Measurements from ENCODE around the gene CD300C. TPM values are rescaled to one million over a fixed set of nuclear protein-coding genes. Genes with fewer than 3 reads are reported as not detected.

Gene CD300C
- total RNA-seq, 1 donor from 2014 or later = not detected

- DNase-seq (ENCODE audit: low read depth, low spot score) = no peak
- peaks cover 8% of the 10 kb centered on the region for H3K9me3 Mint-ChIP-seq
- no peak overlapping the region for H3K4me3 Mint-ChIP-seq
- peaks cover 5% of the 10 kb centered on the region for H3K4me1 Mint-ChIP-seq
- TF ChIP-seq, protein P1, sequence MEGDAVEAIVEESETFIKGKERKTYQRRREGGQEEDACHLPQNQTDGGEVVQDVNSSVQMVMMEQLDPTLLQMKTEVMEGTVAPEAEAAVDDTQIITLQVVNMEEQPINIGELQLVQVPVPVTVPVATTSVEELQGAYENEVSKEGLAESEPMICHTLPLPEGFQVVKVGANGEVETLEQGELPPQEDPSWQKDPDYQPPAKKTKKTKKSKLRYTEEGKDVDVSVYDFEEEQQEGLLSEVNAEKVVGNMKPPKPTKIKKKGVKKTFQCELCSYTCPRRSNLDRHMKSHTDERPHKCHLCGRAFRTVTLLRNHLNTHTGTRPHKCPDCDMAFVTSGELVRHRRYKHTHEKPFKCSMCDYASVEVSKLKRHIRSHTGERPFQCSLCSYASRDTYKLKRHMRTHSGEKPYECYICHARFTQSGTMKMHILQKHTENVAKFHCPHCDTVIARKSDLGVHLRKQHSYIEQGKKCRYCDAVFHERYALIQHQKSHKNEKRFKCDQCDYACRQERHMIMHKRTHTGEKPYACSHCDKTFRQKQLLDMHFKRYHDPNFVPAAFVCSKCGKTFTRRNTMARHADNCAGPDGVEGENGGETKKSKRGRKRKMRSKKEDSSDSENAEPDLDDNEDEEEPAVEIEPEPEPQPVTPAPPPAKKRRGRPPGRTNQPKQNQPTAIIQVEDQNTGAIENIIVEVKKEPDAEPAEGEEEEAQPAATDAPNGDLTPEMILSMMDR (conservative IDR thresholded peaks at IDR 0.05) = no peak
- H3K27me3 Mint-ChIP-seq (ENCODE audit: low read depth) = peaks cover 59% of the 10 kb centered on the region
- H3K27ac Mint-ChIP-seq (ENCODE audit: unreplicated experiment) = no peak overlapping the region
- no peaks in the 10 kb centered on the region for H3K36me3 Mint-ChIP-seq (ENCODE audit: low read depth)
Measured at GRCh38 chr17:74573169-74573568, 27.3 kb upstream of the CD300C start.

GRCh38 chr17:74571621-74572270, 25.8 kb upstream of the CD300C start:
- Mint-ChIP-seq H3K27ac (ENCODE audit: unreplicated experiment) (no peak overlapping the region), H3K4me3 (no peak overlapping the region), H3K4me1 (peaks cover 5% of the 10 kb centered on the region), H3K36me3 (ENCODE audit: low read depth) (no peaks in the 10 kb centered on the region), H3K27me3 (ENCODE audit: low read depth) (peaks cover 61% of the 10 kb centered on the region), H3K9me3 (peaks cover 8% of the 10 kb centered on the region)
- no peak for DNase-seq (ENCODE audit: low read depth, low spot score)
- TF ChIP-seq, protein P1 (conservative IDR thresholded peaks at IDR 0.05) = no peak

DNA sequence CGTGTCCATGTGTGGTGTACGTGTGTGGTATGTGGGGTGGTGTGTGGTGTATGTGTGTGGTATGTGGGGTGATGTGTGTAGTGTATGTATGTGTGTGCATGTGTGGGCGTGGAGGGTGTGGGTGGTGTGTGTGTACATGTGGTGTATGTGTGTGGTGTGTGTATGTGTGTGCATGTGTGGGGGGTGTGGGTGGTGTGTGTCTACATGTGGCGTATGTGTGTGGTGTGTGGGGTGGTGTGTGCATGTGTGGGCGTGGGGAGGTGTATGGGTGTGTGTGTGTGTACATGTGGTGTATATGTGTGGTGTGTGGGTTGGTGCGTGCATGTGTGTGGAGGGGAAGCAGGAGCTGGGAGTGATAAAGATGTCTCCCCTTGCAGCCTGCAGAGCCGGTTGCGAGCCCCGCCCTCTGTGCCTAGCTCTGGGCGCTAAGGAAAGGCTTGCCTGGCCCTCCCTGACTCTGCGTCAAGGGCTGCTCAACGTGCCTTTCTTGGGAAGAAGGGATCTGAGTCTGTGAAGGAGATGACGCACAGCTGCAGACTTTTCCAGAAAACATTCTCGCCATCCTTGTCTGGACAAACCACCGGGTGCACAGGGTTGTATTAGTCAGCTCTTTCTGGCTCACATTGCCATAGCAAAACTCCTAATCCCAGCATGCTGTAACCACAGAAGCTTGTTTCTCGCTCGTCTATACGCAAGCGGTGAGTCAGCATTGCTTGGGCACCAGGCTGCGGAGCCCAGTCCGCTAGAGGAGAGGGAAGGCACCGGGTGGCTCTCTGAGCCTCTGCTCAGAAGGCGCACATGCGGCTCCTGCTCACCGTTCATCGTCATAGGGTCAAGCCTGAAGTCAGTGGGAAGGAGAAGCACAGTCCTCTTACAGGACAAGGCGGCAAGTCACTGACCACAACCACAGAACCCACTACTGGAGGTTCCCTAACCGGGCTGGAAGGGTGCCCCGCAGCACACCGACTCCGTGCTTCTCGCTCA, 23.4 kb upstream of the CD300C start:
- H3K9me3 Mint-ChIP-seq = peaks cover 3% of the 10 kb centered on the region
- TF ChIP-seq, protein P1 (conservative IDR thresholded peaks at IDR 0.05) = no peak
- no peaks in the 10 kb centered on the region for H3K36me3 Mint-ChIP-seq (ENCODE audit: low read depth)
- H3K27me3 Mint-ChIP-seq (ENCODE audit: low read depth) = peaks cover 58% of the 10 kb centered on the region
- H3K27ac Mint-ChIP-seq (ENCODE audit: unreplicated experiment) = no peak overlapping the region
- H3K4me1 Mint-ChIP-seq = no peaks in the 10 kb centered on the region
- DNase-seq (ENCODE audit: low read depth, low spot score) = no peak
- H3K4me3 Mint-ChIP-seq = no peak overlapping the region

GRCh38 chr17:74568106-74568873, 22.4 kb upstream of the CD300C start:
- H3K4me3 Mint-ChIP-seq = no peak overlapping the region
- H3K36me3 Mint-ChIP-seq (ENCODE audit: low read depth) = no peaks in the 10 kb centered on the region
- DNase-seq (ENCODE audit: low read depth, low spot score) = no peak
- peaks cover 3% of the 10 kb centered on the region for H3K9me3 Mint-ChIP-seq
- peak overlapping the region; percentile 32 for H3K27ac Mint-ChIP-seq (ENCODE audit: unreplicated experiment)
- no peaks in the 10 kb centered on the region for H3K4me1 Mint-ChIP-seq
- peaks cover 60% of the 10 kb centered on the region for H3K27me3 Mint-ChIP-seq (ENCODE audit: low read depth)
- TF ChIP-seq, protein P1 (conservative IDR thresholded peaks at IDR 0.05) = no peak

DNA sequence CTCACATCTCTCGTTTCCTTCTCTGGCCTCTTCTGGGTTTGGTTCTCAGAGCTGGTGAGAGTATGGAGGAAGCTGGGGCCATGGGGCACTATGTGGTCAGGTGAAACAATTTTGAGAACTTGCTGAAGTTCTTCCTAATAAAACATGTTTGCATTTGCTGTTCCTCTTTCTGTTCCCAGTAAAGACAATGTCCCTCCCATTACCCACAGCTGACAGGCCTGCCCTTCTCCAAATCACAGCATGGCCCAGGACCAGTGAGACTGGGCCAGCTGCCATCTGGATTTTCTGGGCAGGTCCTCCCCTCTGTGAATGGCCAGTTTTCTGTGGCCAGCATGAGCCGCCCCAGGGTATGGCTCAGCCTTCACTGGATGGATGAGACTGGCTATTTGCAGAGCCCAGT, 21.5 kb upstream of the CD300C start, which contains the start of gene CD300H:
Gene CD300H (minus strand): TSS at position 113 of the 400 bp plus-strand sequence.
- Mint-ChIP-seq H3K36me3 (ENCODE audit: low read depth) (no peaks in the 10 kb centered on the region), H3K9me3 (peaks cover 3% of the 10 kb centered on the region), H3K27ac (ENCODE audit: unreplicated experiment) (peak within 1 kb of the TSS; percentile 32), H3K4me1 (no peaks in the 10 kb centered on the region), H3K4me3 (no peak within 1 kb of the TSS), H3K27me3 (ENCODE audit: low read depth) (peaks cover 53% of the 10 kb centered on the region)
- DNase-seq (ENCODE audit: low read depth, low spot score) = no peak
- TF ChIP-seq, protein P1 (conservative IDR thresholded peaks at IDR 0.05) = no peak
